IMR-90 (cell line): ENCODE measurements around the gene NPAS3. TPM values are rescaled to one million over a fixed set of nuclear protein-coding genes. Genes with fewer than 3 reads are reported as not detected.

Experiments
- ATAC-seq: fragments of 200-7000 bp; cut with Tn5 transposase; 2 replicates; pipeline ENCODE4 v1.9.1; 2020; ENCODE audit warnings: low read depth, mild to moderate bottlenecking, moderate library complexity
- BruUV-seq: library from RNA; stranded (reverse); fragments of 400-500 nt; replicated peaks from 2 replicates; lab custom pipeline; 2021; lab: Mats Ljungman, UMichigan
- CTCF ChIA-PET: fragments of 300-600 bp; formaldehyde crosslinking; extraction: SDS; loops from one replicate; lab custom pipeline; 2021; ENCODE audit warnings: antibody characterized with exemption; lab: Yijun Ruan, JAX
- POLR2A ChIA-PET: fragments of 300-600 bp; sonication (Branson Sonifier 250); formaldehyde crosslinking; loops from one replicate; lab custom pipeline; 2022; ENCODE audit warnings: antibody characterized with exemption; ENCODE audit not compliant: unreplicated experiment; lab: Charles Lee
- DNase-seq: peaks from one replicate; pipeline ENCODE4 v3.0.0; 2013
- H2AFZ ChIP-seq: replicated peaks from 2 replicates; pipeline ENCODE3; 2013; ENCODE audit warnings: low read length, mild to moderate bottlenecking; ENCODE audit not compliant: poor library complexity
- H2AK5ac ChIP-seq: 2 replicates; pipeline ENCODE4 v1.6.1; 2013; ENCODE audit warnings: low read depth, low read length, inconsistent platforms
- H2AK9ac ChIP-seq: replicated peaks from 2 replicates; pipeline ENCODE3; 2013; ENCODE audit warnings: mild to moderate bottlenecking, low read depth, low read length, moderate library complexity; ENCODE audit not compliant: poor library complexity
- H2BK120ac ChIP-seq: 2 replicates; pipeline ENCODE4 v1.6.1; 2013; ENCODE audit warnings: low read depth, low read length, inconsistent platforms
- H2BK15ac ChIP-seq: 3 replicates; pipeline ENCODE4 v1.6.1; 2013; ENCODE audit warnings: low read depth, low read length, inconsistent platforms
- H2BK20ac ChIP-seq: 2 replicates; pipeline ENCODE4 v1.6.1; 2013; ENCODE audit warnings: low read depth, mild to moderate bottlenecking, inconsistent platforms, low read length, moderate library complexity
- H2BK5ac ChIP-seq: 2 replicates; pipeline ENCODE4 v1.6.1; 2013; ENCODE audit warnings: mild to moderate bottlenecking, low read depth, low read length, inconsistent platforms; ENCODE audit not compliant: poor library complexity, severe bottlenecking
- H3K14ac ChIP-seq: replicated peaks from 2 replicates; pipeline ENCODE4 v1.6.1; 2013; ENCODE audit warnings: low read depth, low read length, inconsistent platforms
- H3K18ac ChIP-seq: 2 replicates; pipeline ENCODE4 v1.6.1; 2013; ENCODE audit warnings: low read depth, low read length, control low read depth
- H3K23ac ChIP-seq: 2 replicates; pipeline ENCODE4 v1.6.1; 2013; ENCODE audit warnings: low read depth, low read length, inconsistent platforms
- H3K27ac ChIP-seq: 2 replicates; pipeline ENCODE4 v1.5.1; 2013; ENCODE audit warnings: mild to moderate bottlenecking, control low read depth, low read length; ENCODE audit not compliant: insufficient read depth
- H3K27me3 ChIP-seq: 2 replicates; pipeline ENCODE4 v1.6.1; 2013; ENCODE audit warnings: low read length; ENCODE audit not compliant: control insufficient read depth, insufficient read depth
- H3K36me3 ChIP-seq: 2 replicates; pipeline ENCODE4 v1.6.1; 2013; ENCODE audit warnings: low read length, mixed read lengths; ENCODE audit not compliant: control insufficient read depth, insufficient read depth
- H3K4ac ChIP-seq: 2 replicates; pipeline ENCODE4 v1.6.1; 2013; ENCODE audit warnings: low read depth, low read length, inconsistent platforms
- H3K4me1 ChIP-seq: 2 replicates; pipeline ENCODE4 v1.6.1; 2013; ENCODE audit warnings: low read length, mixed read lengths; ENCODE audit not compliant: control insufficient read depth, insufficient read depth
- H3K4me2 ChIP-seq: 2 replicates; pipeline ENCODE4 v1.6.1; 2013; ENCODE audit warnings: low read depth, mild to moderate bottlenecking, control low read depth, low read length, moderate library complexity
- H3K4me3 ChIP-seq: 2 replicates; pipeline ENCODE4 v1.5.1; 2013; ENCODE audit warnings: low read depth, mild to moderate bottlenecking, control low read depth, low read length, moderate library complexity; ENCODE audit not compliant: insufficient read depth
- H3K56ac ChIP-seq: 2 replicates; pipeline ENCODE4 v1.6.1; 2013; ENCODE audit warnings: low read length, inconsistent platforms; ENCODE audit not compliant: insufficient read depth; ENCODE audit errors: extremely low read depth
- H3K79me1 ChIP-seq, 2 experiments: 2 replicates each; pipeline ENCODE4 v1.6.1; 2013; ENCODE audit warnings: low read length in 2 of 2, inconsistent platforms in 1 of 2, low read depth in 1 of 2
- H3K9ac ChIP-seq: 2 replicates; pipeline ENCODE4 v1.6.1; 2013; ENCODE audit warnings: low read depth, low read length, control low read depth
- H3K9me1 ChIP-seq: 2 replicates; pipeline ENCODE4 v1.6.1; 2013; ENCODE audit warnings: low read length, inconsistent platforms; ENCODE audit not compliant: insufficient read depth
- H3K9me3 ChIP-seq: 2 replicates; pipeline ENCODE4 v1.6.1; 2013; ENCODE audit warnings: low read length; ENCODE audit not compliant: control insufficient read depth, insufficient read depth
- H4K20me1 ChIP-seq: 2 replicates; pipeline ENCODE4 v1.6.1; 2013; ENCODE audit warnings: low read length, inconsistent platforms; ENCODE audit not compliant: insufficient read depth
- H4K5ac ChIP-seq: 2 replicates; pipeline ENCODE4 v1.6.1; 2013; ENCODE audit warnings: mild to moderate bottlenecking, low read depth, low read length, control low read depth
- H4K8ac ChIP-seq, 2 experiments: 2 replicates each; pipeline ENCODE4 v1.6.1; 2013; ENCODE audit warnings: low read depth in 2 of 2, low read length in 2 of 2, control low read depth in 1 of 2, inconsistent platforms in 1 of 2
- H4K91ac ChIP-seq: 2 replicates; pipeline ENCODE4 v1.6.1; 2013; ENCODE audit warnings: low read depth, low read length, inconsistent platforms; ENCODE audit not compliant: insufficient read depth
- CEBPB ChIP-seq: IDR thresholded peaks from 2 replicates; pipeline ENCODE4 v1.6.1; 2012; ENCODE audit warnings: low read depth, low read length, improper control_type of control experiment
- CTCF ChIP-seq: conservative IDR thresholded peaks from 2 replicates; pipeline ENCODE4 v1.5.1; 2012; ENCODE audit warnings: mild to moderate bottlenecking, low read depth, low read length, improper control_type of control experiment
- MAFK ChIP-seq: IDR thresholded peaks from 2 replicates; pipeline ENCODE4 v1.6.1; 2012; ENCODE audit warnings: low read depth, low read length, improper control_type of control experiment
- MAZ ChIP-seq: IDR thresholded peaks from 2 replicates; pipeline ENCODE4 v1.6.1; 2012; ENCODE audit warnings: low read depth, mild to moderate bottlenecking, low read length, improper control_type of control experiment, moderate library complexity, borderline replicate concordance
- MXI1 ChIP-seq: IDR thresholded peaks from 2 replicates; pipeline ENCODE4 v1.6.1; 2012; ENCODE audit warnings: low read depth, mild to moderate bottlenecking, low read length, moderate library complexity, borderline replicate concordance
- SMC3 ChIP-seq: fragments of 150-350 bp; IDR thresholded peaks from 2 replicates; pipeline ENCODE4 v1.6.1; 2016; ENCODE audit warnings: low read depth, mild to moderate bottlenecking, antibody characterized with exemption, low read length, moderate library complexity
- WGBS, 2 experiments: methylation state at CpG; one replicate each; pipeline versions ENCODE4 v1.1.5 to v1.1.7; 2013; ENCODE audit warnings: missing lambda C conversion rate in 2 of 2; ENCODE audit not compliant: insufficient read length in 1 of 2; ENCODE audit errors: extremely low coverage in 2 of 2; 5-methylcytosine and 5-hydroxymethylcytosine counted together
- dilution Hi-C: fragments of 300-500 bp; cut with HindIII; formaldehyde crosslinking; loops from one replicate; pipeline ENCODE4 v1.14.3; 2018; ENCODE audit warnings: low sequenced_read_pairs; ENCODE audit not compliant: unreplicated experiment
- in situ Hi-C: fragments of 300-500 bp; cut with MboI; formaldehyde crosslinking; loops from 3 replicates; pipeline ENCODE4 v1.14.3; 2019; ENCODE audit warnings: low sequenced_read_pairs, inconsistent platforms, mixed read lengths
- intact Hi-C: fragments of 100-400 bp; cut with micrococcal nuclease; formaldehyde crosslinking; loops from 2 replicates; pipeline ENCODE4 v1.10.0; 2022
- polyA plus RNA-seq, 3 experiments: library from polyadenylated mRNA; depleted of rRNA; stranded (reverse); fragments of >200 nt; gene quantifications; 2 replicates each; pipeline ENCODE4 v1.2.3, GENCODE V29; 2012; ENCODE audit warnings: low replicate concordance in 1 of 3
- total RNA-seq: library from RNA; depleted of rRNA; stranded (reverse); fragments of >200 nt; gene quantifications from 2 replicates; pipeline ENCODE4 v1.2.3, GENCODE V29; 2012
- TF ChIP-seq, protein P1 (sequence below): fragments of 150-350 bp; IDR thresholded peaks from 2 replicates; pipeline ENCODE4 v1.6.1; 2017; ENCODE audit warnings: mild to moderate bottlenecking, antibody characterized with exemption, low read length, low read depth

The NPAS3 gene
- total and polyA plus RNA-seq, 2 of the 4 experiments (the other 2 are of a cell fraction) = not detected

- Histone ChIP-seq H3K27me3 (no peaks in the 10 kb centered on the region), H3K9me3 (no peaks in the 10 kb centered on the region), H3K56ac (no peak overlapping the region), H3K18ac (no peak overlapping the region), H3K79me1 (no peaks in the 10 kb centered on the region), H2AFZ (no peak overlapping the region), H3K4me1 (no peaks in the 10 kb centered on the region), H2BK120ac (no peak overlapping the region), H3K14ac (no peak overlapping the region), H2BK20ac (no peak overlapping the region), H3K23ac (no peak overlapping the region), H3K4me3 (no peak overlapping the region), H2AK5ac (no peak overlapping the region), H4K5ac (no peak overlapping the region), H2BK15ac (no peak overlapping the region), H4K8ac (no peak overlapping the region), H3K9ac (no peak overlapping the region), H2BK5ac (no peak overlapping the region), H3K27ac (no peak overlapping the region), H3K4ac (no peak overlapping the region), H3K4me2 (no peak overlapping the region), H2AK9ac (no peak overlapping the region), H4K91ac (no peak overlapping the region), H3K9me1 (no peaks in the 10 kb centered on the region), H4K20me1 (no peaks in the 10 kb centered on the region), H3K36me3 (no peaks in the 10 kb centered on the region)
- ChIA-PET CTCF (no interaction called here), POLR2A (interaction anchor here (0.6 kb wide), 1 partner anchor 526 kb away, joined by 4 read pairs; no protein-coding TSS in a partner anchor)
- ATAC-seq (no peak), DNase-seq (no peak)
- dilution Hi-C loops = no loop called here
- in situ Hi-C loops = no loop called here
- TF ChIP-seq SMC3 = no peak
- TF ChIP-seq CTCF = no peak
- no peak for TF ChIP-seq MAZ
- no peak for TF ChIP-seq MAFK
- TF ChIP-seq CEBPB = no peak
- TF ChIP-seq, protein P1, sequence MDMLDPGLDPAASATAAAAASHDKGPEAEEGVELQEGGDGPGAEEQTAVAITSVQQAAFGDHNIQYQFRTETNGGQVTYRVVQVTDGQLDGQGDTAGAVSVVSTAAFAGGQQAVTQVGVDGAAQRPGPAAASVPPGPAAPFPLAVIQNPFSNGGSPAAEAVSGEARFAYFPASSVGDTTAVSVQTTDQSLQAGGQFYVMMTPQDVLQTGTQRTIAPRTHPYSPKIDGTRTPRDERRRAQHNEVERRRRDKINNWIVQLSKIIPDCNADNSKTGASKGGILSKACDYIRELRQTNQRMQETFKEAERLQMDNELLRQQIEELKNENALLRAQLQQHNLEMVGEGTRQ = no peak
- TF ChIP-seq MXI1 = no peak
- intact Hi-C loops = no loop called here
- WGBS, 2 experiments = no CpG with 5 or more reads among the region's 5 CpGs
- no TSS peak for BruUV-seq
Measured at GRCh38 chr14:33643426-33644181, 704.9 kb downstream of the NPAS3 start.
